DMS53 treated with DMSO at 0.1 percent for 48 hours (cell line): ENCODE measurements around the gene GSC2.

ENCODE experiments used
- DNase-seq: peaks from one replicate; lab custom pipeline; 2025; ENCODE audit not compliant: unreplicated experiment; lab: John Stamatoyannopoulos, UW

GSC2 gene

GRCh38 chr22:19121631-19122142 is 28.4 kb downstream of the GSC2 start:
- DNase-seq = no peak

- DNase-seq = no peak
These were observed 29.1 kb downstream of the GSC2 start for GRCh38 chr22:19120829-19121630.

GRCh38 chr22:19119949-19120348 is 30.1 kb downstream of the GSC2 start:
- no peak for DNase-seq

- no peak for DNase-seq
These were observed 31.7 kb downstream of the GSC2 start for GRCh38 chr22:19118329-19118880.

GRCh38 chr22:19117111-19117512 is 33.0 kb downstream of the GSC2 start:
- peak; percentile 47 for DNase-seq

GRCh38 chr22:19115628-19116027 is 34.5 kb downstream of the GSC2 start:
- DNase-seq = no peak

GRCh38 chr22:19114984-19115552 is 35.0 kb downstream of the GSC2 start:
- DNase-seq = no peak

GRCh38 chr22:19113429-19113828 is 36.7 kb downstream of the GSC2 start:
- DNase-seq = no peak

GRCh38 chr22:19111584-19111983 is 38.5 kb downstream of the GSC2 start:
- DNase-seq = no peak

GRCh38 chr22:19111140-19111539 is 39.0 kb downstream of the GSC2 start:
- no peak for DNase-seq

- DNase-seq = no peak
These were observed 39.4 kb downstream of the GSC2 start for GRCh38 chr22:19110646-19111045.

GRCh38 chr22:19110064-19110458 is 40.0 kb downstream of the GSC2 start:
- no peak for DNase-seq

- DNase-seq = no peak
These were observed 40.7 kb downstream of the GSC2 start for GRCh38 chr22:19109198-19110063.

GRCh38 chr22:19108807-19109197 is 41.3 kb downstream of the GSC2 start:
- no peak for DNase-seq

- no peak for DNase-seq
These were observed 42.4 kb downstream of the GSC2 start for GRCh38 chr22:19107730-19108074.

GRCh38 chr22:19106886-19107729 is 43.0 kb downstream of the GSC2 start:
- no peak for DNase-seq

- DNase-seq = no peak
These were observed 44.0 kb downstream of the GSC2 start for GRCh38 chr22:19105867-19106802.

GRCh38 chr22:19105456-19105855 is 44.6 kb downstream of the GSC2 start:
- no peak for DNase-seq
